Fibroblast of upper back skin (primary cell): Measurements from ENCODE around the gene ALDH16A1.

ENCODE experiments used
- DNase-seq: peaks from one replicate; pipeline ENCODE4 v3.0.0-alpha.2; 2013

The ALDH16A1 gene

DNA sequence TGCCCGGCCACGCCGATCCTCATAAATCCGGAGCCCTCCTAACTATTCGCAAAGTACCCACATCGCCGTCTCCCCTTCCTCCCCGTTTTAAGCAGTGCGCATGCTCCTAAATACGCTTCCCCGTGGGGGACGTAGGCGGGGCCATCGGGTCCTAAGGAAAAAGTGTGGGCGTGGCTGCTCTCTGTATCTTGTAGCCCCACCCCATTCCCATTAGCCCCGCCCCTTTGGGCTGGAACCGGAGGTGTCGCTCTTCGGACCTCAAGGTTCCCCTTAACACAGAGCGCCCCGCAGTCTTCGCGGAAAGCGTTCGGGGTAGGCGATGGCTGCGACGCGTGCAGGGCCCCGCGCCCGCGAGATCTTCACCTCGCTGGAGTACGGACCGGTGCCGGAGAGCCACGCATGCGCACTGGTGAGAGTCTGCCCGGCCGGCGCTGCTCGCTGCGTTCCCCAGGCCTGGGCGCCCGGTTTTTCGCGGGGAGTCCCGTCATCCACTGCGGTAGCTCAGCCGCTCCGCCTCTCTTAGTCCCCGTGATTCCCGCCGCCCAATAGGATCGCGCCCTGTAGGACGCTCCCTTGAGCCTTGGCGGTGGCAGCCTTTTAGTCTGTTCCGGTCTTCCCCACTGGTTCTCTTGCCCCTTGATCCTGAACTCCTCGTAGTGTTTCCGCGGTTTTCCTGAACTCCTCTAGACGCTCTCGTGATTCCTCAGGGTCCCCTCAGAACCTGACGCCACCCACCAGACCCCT is at the start of gene ALDH16A1:
Gene ALDH16A1, plus strand, starts transcription at position 213 of the 744 bp plus-strand sequence. Its CDS starts 107 bp downstream, at position 320.
- DNase-seq, result peak; percentile 98

DNA sequence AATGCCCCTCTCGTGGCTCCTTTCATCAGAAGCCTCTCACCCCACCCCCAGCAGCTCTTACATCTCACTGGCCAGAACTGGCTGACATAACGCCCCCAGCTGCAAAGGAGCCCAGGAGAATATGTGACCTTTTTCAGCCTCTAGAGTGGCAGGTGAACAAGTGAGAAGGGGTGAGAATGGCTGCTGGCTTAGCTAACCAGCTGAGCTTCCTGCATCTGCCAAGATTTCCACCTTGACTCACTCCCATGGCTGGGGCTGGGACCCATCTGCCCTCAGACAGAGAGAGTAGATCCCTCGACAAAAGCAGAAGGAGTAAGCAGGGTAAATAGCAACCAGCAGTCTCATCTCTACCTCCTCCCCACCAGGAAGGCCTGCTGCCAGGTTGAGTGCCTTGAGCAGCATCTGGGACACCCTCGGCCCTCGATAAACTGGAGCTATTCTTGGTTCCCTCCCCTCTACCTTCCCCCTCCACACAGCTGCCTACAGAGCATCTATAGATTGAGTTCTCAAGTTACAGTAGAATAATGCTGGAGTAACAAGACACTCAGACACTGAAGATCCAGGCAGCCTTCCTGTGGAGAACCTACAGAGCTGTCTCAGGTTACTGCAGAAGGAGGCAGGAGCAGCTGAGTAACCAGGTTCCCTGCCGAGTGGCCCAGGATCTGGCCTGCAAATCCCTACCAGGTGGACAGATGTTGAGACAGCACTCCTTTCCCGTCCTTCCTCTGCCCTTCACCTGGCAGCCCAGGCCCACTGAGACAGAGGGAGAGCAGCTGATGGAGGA is 49.4 kb upstream of the ALDH16A1 start:
- peak; percentile 48 for DNase-seq

DNA sequence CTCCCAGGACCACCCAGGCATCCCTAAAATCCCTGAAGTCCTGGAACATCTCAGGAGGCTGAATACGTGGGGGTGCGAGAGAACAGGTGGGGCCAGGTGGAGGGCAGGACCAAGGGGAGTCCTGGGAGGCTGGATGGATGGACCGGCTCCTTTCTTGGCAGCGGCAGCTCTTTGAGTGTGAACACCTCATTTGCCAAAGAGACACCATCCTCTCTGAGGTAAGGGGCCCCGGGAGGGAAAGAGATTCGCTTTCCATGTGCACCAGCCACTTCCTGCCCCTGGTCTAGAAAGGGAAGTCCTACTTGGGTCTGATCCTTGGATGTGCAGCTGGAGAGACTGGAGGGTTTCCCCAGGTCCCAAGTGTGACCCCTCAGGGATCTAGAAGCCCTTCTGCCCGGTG is 45.9 kb upstream of the ALDH16A1 start:
- DNase-seq, result no peak

DNA sequence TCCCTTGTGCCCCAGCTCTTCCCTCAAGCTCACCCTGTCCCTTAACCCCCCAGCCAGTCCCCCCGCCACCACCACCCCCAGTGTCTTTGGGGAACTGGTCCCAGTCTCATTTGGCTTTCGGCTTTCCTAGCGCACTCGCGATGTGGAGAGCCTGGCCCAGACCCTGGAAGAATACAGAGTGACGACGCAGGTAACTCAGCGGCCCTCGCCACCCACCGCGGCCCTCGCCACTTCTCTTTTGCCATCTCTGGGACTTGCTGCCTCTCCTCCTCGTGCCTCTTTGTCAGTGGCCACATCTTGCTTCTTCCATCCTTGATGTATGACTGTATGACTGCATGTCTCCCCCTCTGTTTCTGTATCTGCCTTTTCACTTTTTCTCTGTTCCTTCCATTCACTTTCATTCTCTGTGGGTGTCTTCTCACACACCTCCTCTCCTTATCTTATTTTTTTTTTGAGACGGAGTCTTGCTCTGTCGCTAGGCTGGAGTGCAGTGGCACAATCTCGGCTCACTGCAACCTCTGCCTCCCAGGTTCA is 45.5 kb upstream of the ALDH16A1 start:
- DNase-seq, result no peak

DNA sequence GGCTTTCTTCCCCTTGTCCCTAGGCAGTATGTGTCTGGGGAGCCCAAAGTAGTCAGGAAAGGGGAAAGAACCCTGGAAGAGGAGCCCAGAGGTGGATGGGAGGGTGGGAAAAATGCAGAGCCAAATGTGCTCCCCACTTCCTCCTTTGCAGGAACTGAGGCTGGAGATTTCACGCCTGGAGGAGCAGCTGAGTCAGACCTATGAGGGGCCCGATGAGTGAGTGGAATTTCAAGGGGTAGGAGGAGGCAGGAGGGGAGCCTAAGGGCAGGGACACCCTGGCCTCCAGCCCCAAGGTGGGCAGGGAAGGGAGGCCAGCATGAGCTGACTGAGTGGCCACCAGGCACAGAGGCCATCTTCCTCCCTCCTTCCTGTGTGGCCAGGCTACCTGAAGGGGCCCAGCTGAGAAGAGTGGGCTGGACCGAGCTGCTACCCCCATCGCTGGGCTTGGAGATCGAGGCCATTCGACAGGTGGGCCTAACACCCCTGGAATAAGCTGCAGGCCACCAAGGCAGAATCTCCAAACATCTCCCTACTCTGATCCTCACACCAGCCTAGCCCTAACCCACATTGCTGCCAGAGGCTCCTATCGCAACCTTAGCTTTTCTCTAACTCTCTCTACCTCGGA is 44.1 kb upstream of the ALDH16A1 start:
- no peak for DNase-seq

DNA sequence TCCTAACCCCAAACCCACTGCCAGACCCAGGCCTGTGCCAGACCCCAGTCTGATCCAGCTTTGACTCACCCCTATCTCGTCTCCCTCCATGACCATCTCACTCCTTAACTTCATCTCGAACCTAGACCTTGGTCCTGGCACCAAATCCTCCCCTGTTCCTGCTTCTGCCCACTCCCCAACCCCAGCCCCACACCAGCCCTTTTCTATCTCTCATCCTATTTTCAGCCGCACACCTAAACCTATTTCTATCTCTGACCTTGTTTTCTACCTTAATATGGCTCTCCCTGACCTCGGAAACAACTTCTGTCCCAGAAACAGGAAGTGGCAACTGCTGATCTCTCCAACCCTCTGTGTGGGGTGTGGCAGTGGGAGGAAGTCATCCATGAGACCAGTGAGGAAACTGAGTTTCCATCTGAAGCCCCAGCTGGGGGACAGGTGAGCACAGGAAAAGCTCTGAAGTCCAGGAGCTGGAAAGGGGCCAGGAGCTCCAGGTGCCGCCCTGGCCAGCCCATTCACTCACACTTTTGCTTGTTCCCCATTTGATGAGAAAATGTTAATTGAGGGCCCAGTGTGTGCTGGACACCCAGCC is 43.5 kb upstream of the ALDH16A1 start:
- no peak for DNase-seq

DNA sequence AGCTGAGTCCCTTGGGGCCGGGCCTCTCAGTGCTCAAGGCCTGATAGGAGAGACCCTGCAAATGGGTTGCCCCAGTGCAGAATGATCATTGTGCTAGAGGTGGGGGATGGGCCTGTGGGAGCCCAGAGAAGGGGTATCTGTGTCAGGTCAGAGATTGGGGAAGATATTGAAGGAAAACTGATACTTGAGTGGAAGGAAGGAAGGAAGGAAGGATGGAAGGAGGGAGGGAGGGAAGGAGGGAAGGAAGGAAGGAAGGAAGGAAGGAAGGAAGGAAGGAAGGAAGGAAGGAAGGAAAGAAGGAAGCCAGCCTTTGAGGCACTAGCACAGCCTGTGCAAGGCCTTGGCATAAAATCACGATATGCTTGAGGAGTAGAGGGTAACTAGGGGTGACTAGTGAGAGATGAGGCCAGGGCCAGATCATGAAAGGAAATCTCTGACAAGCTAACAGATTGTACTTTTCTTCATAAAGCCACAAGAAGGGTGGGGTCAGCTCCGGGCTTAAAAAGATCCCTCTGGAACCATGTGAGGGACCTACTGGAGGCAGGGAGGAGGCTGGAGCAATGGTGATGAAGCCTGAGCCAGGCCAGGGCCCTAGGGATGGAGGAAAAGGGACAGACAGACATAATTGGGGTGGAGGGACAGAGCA is 41.2 kb upstream of the ALDH16A1 start:
- DNase-seq, result no peak

DNA sequence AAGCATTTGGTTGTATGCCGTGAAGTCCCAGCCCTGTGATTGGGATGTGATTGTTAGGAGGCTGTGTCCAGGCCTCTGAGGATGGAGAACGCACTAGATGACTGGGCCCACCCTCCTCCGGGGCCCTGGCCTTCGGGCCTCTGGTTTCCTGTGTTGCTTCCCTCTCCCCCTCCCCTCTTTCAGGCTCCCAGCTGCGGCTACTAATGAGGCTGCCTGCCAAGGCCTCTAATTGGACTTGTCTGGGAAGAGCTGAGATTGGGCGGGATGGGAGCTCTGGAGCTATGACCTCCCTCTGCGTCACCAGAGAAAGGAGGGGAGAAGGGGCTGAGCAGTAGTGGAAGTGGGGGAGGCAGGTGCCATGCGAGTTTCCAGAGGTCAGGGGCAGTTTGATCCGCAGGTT is 39.7 kb upstream of the ALDH16A1 start:
- DNase-seq, result peak; percentile 28

DNA sequence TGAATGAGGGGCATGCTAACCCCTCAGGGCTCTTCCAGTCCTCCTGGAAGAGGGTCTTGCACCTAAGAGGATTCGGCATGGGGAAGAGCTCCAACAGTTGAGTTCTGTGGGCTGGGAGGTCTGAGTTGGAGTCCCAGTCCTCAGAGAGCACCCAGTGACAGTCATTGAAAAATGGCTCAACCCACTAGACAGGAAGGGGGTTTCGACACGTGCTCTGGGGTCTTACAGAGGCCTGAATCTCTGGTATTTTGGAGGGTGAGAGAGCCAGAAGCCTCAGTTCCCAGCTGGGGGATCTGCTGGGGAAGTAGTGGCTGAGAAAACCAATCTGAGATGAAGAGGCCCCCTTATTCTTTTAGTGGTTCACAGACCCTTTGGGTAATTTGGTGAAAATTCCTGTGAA is 38.8 kb upstream of the ALDH16A1 start:
- no peak for DNase-seq

DNA sequence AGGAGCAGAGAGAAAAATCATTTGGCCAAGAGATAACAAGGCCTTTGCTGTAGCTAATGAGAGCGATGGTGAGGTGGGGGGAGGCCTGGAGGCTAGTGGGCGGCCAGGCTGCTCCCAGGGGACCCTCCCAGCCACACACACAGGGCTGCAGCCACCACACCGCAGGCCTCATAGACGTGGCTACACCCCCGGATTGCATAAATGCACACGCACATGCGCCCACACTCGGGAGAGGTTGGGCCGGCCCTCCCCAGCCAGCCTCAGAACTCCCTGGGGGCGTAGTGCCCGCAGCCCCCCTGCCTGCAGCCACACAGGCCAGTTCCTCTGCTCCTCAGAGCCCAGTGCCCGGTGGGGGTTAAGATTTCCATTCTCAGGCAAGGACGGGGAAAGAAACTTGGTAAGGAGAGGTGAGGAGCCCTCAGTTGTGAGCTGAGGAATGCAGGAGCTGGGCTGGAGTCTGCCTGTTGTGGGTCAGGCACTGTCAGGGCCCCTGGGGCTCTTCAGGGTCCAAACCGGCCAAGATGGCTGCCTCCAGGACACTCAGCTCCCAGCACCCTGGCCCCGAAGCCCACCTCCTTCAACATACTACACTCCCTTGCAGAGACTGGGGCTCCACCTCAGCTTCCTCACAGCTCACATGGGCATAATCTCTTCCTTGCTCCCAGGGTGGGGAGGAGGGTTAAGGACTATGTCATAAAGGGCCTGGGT is 37.8 kb upstream of the ALDH16A1 start:
- DNase-seq, result no peak

DNA sequence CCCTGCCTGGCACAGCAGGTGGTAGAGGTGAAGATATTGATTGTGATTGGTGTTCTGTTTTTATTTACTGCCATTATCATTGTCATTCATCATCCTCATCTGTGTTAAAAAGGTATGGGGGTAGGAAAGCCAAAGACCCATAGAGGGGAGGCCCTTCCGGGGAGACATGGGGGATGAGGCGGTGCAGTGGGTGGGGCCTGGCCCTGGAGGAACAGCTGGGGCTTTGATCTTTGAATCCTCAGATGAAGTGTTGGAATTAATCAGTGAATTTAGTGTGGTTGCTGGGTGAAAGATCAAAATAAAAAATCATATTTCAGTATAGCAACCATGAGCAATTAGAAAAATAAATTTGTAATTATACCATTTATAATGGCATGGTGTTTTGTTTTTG is 37.2 kb upstream of the ALDH16A1 start:
- no peak for DNase-seq

DNA sequence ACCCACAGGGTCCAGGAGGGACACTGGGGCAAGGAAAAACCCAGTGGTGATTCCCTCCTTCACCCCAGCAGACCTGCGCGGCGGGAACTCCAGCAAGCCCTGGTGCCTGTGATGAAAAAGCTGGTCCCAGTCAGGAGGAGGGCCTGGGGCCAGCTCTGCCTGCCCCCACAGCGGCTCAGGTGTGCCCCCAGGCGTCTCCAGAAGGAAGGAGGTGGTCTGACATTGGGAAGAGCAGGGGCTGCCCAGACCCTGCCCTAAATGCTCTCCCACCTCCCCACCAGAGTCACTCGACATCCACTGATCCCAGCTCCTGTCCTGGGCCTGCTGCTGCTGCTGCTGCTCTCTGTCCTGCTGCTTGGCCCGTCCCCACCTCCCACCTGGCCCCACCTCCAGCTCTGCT is 35.9 kb upstream of the ALDH16A1 start:
- no peak for DNase-seq

DNA sequence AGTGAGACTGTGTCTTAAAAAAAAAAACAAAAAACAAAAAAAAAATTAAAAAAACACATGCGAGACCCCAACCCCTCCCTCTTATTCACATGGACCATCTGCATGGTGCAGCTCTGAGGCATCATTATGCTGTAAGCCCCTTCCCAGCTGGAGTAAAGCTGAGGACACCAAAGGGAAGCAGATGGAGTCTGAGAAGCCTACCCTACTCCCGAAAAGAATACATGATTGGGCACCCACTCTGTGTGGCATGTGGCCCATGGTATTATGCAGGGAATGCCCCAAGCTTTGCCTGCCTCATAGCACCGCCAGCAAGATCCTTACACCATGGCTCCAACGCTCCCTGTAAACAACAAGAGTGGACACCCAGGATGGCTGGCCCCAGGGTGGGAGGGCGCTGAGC is 34.5 kb upstream of the ALDH16A1 start:
- no peak for DNase-seq

DNA sequence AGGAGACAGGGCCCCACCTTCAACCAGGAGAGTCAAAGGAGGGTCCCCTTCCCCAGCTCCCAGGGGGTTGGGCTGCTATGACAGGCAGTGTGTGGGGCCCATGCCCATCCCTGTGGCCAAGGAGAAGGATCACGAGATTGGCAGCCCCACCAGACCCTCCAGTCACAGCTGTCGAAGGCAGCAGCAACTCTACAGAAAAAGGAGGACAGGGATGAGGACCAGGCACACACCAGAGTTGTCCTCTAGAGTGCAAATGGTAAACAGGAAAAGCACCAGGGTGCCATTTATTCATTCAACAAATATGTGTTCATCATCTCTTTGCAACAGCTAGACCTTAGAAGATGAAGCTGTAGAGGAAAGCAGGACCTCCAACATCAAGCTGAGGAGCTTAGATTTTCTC is 33.9 kb upstream of the ALDH16A1 start:
- no peak for DNase-seq

DNA sequence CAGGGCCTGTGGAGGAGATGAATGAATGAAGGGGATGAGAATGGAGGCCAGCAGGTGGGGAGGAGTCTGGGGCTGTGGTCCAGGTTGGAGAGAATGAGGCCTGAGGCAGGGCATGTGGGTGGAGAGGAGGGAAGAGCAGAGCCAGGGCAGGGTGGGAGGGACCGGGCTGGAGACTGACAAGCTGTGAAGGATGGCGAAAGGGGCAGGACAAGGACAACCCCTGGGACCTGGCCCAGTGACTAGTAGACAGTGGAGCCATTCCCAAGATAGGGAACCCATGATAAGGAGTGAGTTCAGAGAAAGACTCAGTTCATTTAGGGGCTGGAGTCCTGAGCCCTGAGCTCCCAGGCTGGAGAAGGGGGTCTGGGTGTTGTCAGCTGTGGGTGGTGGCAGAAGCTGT is 32.8 kb upstream of the ALDH16A1 start:
- no peak for DNase-seq

DNA sequence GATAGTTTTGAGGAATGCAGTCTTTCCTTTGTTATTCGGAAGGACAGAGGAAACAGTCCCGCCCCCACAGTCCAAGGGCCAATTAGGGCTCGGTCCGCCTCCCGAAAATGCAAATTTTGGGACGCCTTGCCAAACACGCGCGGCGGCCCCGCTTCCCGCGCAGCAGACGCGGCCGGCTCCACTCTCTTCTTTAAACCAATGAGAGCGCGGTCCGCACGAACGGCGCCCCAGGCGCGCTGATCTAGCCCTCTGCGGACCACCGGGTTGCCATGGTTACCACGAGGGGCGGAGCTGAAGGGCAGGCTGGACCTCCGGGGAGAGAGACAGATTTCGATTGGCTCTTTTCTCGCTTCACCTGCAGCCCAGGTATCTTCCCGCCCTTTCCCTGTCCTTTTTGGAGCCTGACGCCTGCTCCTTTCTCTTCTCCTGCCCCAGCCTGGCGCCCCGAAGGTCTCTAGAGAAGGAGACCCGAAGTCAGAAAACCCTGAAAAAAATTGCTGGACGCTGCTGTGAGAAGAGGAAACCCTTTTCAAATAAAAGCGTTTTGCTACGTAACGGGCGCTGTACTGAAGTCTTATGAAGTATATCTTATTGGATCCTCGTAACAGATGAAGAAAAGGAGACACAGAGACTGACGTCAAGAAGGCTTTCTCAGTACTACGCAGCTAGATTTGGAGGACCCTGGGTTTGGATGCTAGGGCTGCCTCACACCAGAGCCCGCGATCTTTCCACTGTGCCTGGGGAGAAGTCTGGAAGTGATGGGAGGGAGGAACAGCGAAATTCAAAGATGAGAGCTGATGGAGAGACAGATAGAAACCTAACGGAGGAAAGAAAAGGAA is 31.8 kb upstream of the ALDH16A1 start:
- DNase-seq, result peak; percentile 27

DNA sequence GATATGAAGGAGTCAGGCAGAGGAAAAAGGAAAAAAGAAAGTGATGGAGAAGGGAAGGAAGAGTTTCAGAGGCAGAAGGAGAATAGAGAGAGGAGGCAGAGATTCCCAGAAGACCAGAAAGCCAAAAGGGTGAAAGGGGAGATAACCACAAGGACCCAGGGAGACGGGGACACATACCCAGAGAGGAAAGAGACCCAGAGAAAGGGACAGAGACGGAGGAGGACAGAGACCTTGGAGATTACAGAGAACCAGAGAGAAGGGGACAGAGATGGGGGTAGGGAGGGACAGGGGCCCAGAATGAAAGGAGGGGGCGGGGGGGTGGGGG is 31.2 kb upstream of the ALDH16A1 start:
- no peak for DNase-seq

DNA sequence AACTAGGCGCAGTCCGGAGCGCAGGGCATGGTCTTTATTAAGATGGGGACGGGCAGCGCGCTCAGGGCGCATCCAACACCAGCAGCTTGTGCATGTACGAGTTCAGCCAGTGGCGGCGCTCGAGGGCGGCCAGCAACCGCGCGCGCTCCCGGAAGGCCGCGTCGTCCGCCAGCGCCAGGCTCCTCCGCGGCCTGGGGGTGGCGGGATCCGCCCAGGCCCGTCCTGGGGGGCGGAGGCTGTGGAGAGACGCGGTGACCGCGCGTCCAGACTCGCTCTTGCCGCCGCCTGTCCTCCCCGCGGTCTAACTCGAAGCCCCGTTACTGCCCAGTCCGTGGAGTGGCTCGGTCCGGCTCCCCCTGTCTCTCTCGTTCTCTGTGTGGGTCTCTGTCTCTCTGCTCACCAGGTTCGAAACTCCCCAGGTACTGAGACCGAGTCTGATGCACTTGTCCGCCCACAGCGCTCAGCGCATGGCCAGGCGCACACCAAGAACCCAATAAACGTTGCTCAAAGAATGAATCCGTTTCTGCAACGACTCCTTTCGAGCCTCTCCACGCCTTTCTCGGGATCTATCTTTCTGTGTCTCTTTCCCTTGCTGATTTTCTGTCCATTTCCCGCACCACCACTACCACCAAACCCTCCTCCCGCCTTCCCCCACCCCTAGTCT is 30.5 kb upstream of the ALDH16A1 start:
- no peak for DNase-seq

DNA sequence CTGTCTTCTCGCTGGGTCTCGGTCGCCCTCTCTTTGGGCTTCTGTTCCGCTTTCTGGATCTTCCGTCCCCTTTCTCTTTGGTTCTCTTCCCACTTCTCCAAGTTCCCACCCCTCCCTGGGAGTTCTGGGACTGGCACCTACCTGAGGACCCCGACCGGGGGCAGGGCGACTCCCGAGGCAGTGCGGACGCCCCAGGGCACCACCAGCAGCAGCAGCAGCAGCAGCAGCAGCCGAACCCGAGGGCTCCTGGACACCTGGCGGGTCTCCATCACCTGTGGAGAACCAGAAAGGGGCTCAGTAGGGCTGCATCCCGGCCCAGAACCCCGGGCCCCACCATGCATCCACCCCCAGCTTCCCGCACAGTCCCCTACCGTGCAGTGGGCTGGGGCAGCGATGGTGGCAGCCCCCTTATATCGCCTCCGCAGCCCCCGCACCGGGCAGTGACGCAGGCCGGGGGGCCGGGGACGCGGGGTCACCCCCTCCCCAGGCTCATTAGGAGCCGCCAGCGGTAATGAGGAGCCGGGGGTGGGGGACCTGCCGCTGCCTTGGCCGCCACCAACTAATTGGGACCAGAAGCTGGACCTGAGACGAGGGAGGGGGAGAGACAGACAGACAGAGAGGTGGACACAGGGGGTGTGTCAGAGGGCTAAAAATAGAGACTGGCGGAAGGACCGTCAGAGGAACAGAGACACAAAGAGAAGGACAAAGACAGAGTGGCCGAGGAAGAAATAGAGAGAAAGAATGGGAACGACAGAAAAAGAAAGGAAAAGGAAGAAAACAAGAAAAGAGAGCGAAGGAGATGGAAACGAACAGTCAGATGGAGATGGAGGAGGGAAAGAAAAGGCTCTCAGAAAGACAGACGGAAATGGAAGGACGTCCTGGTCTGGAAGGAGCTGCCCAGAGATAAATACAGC is 29.7 kb upstream of the ALDH16A1 start, which contains the start of gene PTH2:
Gene PTH2, minus strand, starts transcription at position 371 of the 914 bp plus-strand sequence. Its CDS starts 102 bp downstream, at position 269.
- DNase-seq, result no peak

DNA sequence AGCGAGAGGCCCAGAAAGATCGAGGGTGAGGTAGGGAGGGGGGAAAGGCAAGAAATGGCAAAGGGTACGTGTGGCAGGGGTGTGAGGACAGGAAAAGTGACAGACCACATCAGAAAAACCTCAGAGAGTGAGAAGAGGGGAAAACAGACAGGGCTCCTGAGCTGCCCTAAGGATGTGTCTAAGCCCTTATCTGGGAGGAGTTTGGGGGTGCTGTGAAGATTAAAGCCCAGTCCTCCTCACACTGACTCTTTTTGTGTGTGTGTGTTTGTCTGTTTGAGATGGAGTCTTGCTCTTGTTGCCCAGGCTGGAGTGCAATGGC is 29.1 kb upstream of the ALDH16A1 start:
- DNase-seq, result no peak
